Breast epithelium (tissue), 4 donors: ENCODE measurements around the gene ASAP2. TPM values are rescaled to one million over a fixed set of nuclear protein-coding genes. Genes with fewer than 3 reads are reported as not detected.

ENCODE experiments used
- DNase-seq, 2 donors: peaks; one replicate each; pipeline ENCODE4 v3.0.0-alpha.2; 2019; ENCODE audit warnings: low spot score in 2 of 2
- H3K27ac ChIP-seq, 2 donors: fragments of 200-600 bp; sonication (generic) in 1 of 2; one replicate each; pipeline ENCODE4 v1.5.1; 2016 to 2019; ENCODE audit warnings: mild to moderate bottlenecking in 1 of 2
- H3K27me3 ChIP-seq, 2 donors: fragments of 200-600 bp; sonication (generic) in 1 of 2; one replicate each; pipeline versions ENCODE4 v1.5.1 to v1.6.0; 2017 to 2019; ENCODE audit warnings: control low read depth in 1 of 2, mild to moderate bottlenecking in 1 of 2
- H3K36me3 ChIP-seq: fragments of 200-600 bp; one replicate; pipeline ENCODE4 v1.5.1; 2019
- H3K4me1 ChIP-seq, 2 donors: fragments of 200-600 bp; sonication (generic); one replicate each; pipeline ENCODE4 v1.5.1; 2016 to 2019; ENCODE audit warnings: control low read depth in 1 of 2
- H3K4me3 ChIP-seq, 3 donors: fragments of 200-600 bp; sonication (generic); 1 replicate in 2 of 3; 2 replicates in 1 of 3; pipeline ENCODE4 v1.5.1; 2016 to 2019; ENCODE audit warnings: mild to moderate bottlenecking in 3 of 3, moderate library complexity in 2 of 3
- H3K9me3 ChIP-seq, 2 donors: fragments of 200-600 bp; sonication (generic) in 1 of 2; one replicate each; pipeline ENCODE4 v1.5.1; 2016 to 2019; ENCODE audit warnings: control low read depth in 1 of 2
- POLR2A ChIP-seq: fragments of 450-650 bp; IDR thresholded peaks from one replicate; pipeline ENCODE4 v1.6.1; 2016; ENCODE audit warnings: antibody characterized with exemption, mild to moderate bottlenecking, moderate library complexity
- POLR2AphosphoS5 ChIP-seq, 3 donors: sonication (generic); formaldehyde crosslinking; IDR thresholded peaks; one replicate each; pipeline ENCODE4 v1.6.1; 2017; ENCODE audit warnings: antibody characterized with exemption in 3 of 3
- intact Hi-C: fragments of 100-400 bp; cut with DNase I; formaldehyde crosslinking; loops from one replicate; pipeline ENCODE4 v1.15.1; 2023; ENCODE audit warnings: low total_unique reads
- total RNA-seq, 3 donors: library from RNA; depleted of rRNA; stranded (reverse); fragments of >200 nt; gene quantifications; one replicate each; pipeline ENCODE4 v1.1.0, GENCODE V29; 2016
- TF ChIP-seq, protein P1 (sequence below), 3 donors: fragments of 450-650 bp; IDR thresholded peaks; one replicate each; pipeline ENCODE4 v1.5.1; 2016 to 2017; ENCODE audit warnings: antibody characterized with exemption in 3 of 3, mild to moderate bottlenecking in 3 of 3, moderate library complexity in 3 of 3

ASAP2 gene
- total RNA-seq, 3 donors from 2014 or later = 14.5 to 24.2 (median 21.0) TPM

- Histone ChIP-seq H3K36me3 (no peaks in the 10 kb centered on the region), H3K9me3 (no peaks in the 10 kb centered on the region), H3K4me1 (peaks cover 0 to 19% of the 10 kb centered on the region in 2 donors), H3K27ac (peak overlapping the region; percentile 88 to 93), H3K27me3 (no peaks in the 10 kb centered on the region), H3K4me3 (peak overlapping the region; percentile 81 to 97 (median 91))
- no peak for DNase-seq
- intact Hi-C loops = no loop called here
- TF ChIP-seq POLR2A (no peak), POLR2AphosphoS5 (IDR thresholded peaks at IDR 0.05) (no peak)
- TF ChIP-seq, protein P1, sequence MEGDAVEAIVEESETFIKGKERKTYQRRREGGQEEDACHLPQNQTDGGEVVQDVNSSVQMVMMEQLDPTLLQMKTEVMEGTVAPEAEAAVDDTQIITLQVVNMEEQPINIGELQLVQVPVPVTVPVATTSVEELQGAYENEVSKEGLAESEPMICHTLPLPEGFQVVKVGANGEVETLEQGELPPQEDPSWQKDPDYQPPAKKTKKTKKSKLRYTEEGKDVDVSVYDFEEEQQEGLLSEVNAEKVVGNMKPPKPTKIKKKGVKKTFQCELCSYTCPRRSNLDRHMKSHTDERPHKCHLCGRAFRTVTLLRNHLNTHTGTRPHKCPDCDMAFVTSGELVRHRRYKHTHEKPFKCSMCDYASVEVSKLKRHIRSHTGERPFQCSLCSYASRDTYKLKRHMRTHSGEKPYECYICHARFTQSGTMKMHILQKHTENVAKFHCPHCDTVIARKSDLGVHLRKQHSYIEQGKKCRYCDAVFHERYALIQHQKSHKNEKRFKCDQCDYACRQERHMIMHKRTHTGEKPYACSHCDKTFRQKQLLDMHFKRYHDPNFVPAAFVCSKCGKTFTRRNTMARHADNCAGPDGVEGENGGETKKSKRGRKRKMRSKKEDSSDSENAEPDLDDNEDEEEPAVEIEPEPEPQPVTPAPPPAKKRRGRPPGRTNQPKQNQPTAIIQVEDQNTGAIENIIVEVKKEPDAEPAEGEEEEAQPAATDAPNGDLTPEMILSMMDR (IDR thresholded peaks at IDR 0.05) = no peak
Observed at GRCh38 chr2:9423922-9424272, 217.3 kb downstream of the ASAP2 start.

DNA sequence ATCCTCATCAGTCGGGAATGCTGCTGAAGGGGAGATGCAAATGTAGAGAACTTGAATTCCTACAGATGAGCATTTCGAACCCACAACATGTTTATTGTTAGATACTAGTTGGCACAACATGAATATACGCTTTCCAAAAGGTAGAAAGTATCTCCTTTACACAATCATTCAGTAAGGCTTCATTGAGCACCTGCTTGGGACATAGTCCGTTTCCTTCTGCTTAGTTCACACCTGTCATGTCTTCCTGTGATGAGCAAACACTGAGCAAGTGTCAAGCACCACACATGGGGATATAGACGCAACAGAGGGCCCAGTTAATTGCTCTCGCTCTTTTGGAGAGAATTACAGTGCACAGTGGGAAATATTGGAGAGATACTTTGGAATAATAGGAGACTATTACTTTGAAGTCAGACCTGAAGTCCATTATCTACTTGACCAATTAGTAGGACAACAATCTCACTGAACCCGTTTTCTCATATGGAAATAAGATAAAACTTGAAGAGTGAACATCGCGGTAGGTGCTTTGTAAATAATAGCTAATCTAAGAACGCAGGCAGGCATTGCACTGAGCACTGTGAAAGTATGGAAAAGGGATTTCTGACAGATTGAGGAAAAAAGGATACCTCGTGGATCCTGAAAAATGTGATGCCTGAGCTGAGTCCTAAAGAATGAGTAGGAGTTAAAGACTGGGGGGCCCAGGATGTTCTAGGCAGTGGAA lies 218.0 kb downstream of the ASAP2 start:
- peak overlapping the region; percentile 81 to 97 (median 91) for H3K4me3 ChIP-seq
- no peak overlapping the region for H3K27ac ChIP-seq
- H3K27me3 ChIP-seq = no peaks in the 10 kb centered on the region
- peaks cover 0 to 19% of the 10 kb centered on the region in 2 donors for H3K4me1 ChIP-seq
- H3K9me3 ChIP-seq = no peaks in the 10 kb centered on the region
- TF ChIP-seq POLR2AphosphoS5 (IDR thresholded peaks at IDR 0.05) = no peak
- intact Hi-C loops = no loop called here
- DNase-seq = no peak
- H3K36me3 ChIP-seq = no peaks in the 10 kb centered on the region

DNA sequence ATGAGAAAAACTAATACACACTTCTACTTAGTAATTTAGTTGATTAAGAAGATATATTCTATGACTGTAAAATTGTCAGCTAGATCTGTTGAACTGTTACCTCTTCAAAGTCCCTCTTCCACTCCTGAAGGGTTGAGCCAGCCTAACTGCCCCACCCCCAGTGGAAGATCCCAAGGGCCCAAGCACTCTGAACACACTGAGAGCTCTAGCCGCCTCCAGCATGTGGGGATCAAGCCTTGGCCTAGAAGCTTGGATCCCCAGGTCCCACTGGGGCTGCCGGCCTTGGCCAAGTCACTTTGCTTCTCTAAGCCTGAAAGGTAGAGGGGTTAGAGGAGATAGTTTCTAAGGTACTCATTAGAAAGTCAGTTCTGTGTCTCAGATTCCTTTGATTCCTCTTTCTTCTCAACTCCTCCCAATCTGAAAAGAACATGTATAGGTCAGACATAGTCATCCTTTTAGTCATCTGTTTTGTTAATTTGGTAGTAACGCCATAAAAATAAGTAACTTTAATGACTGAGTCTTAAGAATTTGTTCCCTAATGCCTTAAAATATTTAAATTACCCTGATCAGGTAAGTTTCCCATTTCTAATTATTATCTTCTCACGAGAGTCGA lies 222.5 kb downstream of the ASAP2 start:
- no peaks in the 10 kb centered on the region for H3K9me3 ChIP-seq
- no peaks in the 10 kb centered on the region for H3K27me3 ChIP-seq
- H3K4me3 ChIP-seq = no peak overlapping the region
- no peaks in the 10 kb centered on the region for H3K36me3 ChIP-seq
- DNase-seq = no peak
- intact Hi-C loops = no loop called here
- no peak overlapping the region for H3K27ac ChIP-seq
- peaks cover 0 to 11% of the 10 kb centered on the region in 2 donors for H3K4me1 ChIP-seq
- TF ChIP-seq POLR2A = no peak
- no peak for TF ChIP-seq POLR2AphosphoS5 (IDR thresholded peaks at IDR 0.05)

- no peaks in the 10 kb centered on the region for H3K27me3 ChIP-seq
- intact Hi-C loops = no loop called here
- no peaks in the 10 kb centered on the region for H3K36me3 ChIP-seq
- TF ChIP-seq, protein P1 (IDR thresholded peaks at IDR 0.05) = no peak
- TF ChIP-seq POLR2AphosphoS5 (IDR thresholded peaks at IDR 0.05) (no peak), POLR2A (no peak)
- no peaks in the 10 kb centered on the region for H3K9me3 ChIP-seq
- DNase-seq = no peak
- no peak overlapping the region for H3K27ac ChIP-seq
- no peaks in the 10 kb centered on the region for H3K4me1 ChIP-seq
- no peak overlapping the region for H3K4me3 ChIP-seq
Observed at GRCh38 chr2:9430316-9431293, 224.0 kb downstream of the ASAP2 start.

- Histone ChIP-seq H3K27ac (no peak overlapping the region), H3K9me3 (no peaks in the 10 kb centered on the region), H3K36me3 (no peaks in the 10 kb centered on the region), H3K27me3 (no peaks in the 10 kb centered on the region), H3K4me3 (no peak overlapping the region), H3K4me1 (no peaks in the 10 kb centered on the region)
- DNase-seq = no peak
- intact Hi-C loops = no loop called here
- TF ChIP-seq POLR2AphosphoS5 (IDR thresholded peaks at IDR 0.05) = no peak
- TF ChIP-seq POLR2A = no peak
- TF ChIP-seq, protein P1 (IDR thresholded peaks at IDR 0.05) = no peak
Observed at GRCh38 chr2:9434489-9434888, 227.9 kb downstream of the ASAP2 start.
